ENCODE results near the gene ATP9B. TPM values are rescaled to one million over a fixed set of nuclear protein-coding genes. Genes with fewer than 3 reads are reported as not detected.

Gene ATP9B
- total RNA-seq, 1 donor from 2014 or later: 27.3 TPM

DNA sequence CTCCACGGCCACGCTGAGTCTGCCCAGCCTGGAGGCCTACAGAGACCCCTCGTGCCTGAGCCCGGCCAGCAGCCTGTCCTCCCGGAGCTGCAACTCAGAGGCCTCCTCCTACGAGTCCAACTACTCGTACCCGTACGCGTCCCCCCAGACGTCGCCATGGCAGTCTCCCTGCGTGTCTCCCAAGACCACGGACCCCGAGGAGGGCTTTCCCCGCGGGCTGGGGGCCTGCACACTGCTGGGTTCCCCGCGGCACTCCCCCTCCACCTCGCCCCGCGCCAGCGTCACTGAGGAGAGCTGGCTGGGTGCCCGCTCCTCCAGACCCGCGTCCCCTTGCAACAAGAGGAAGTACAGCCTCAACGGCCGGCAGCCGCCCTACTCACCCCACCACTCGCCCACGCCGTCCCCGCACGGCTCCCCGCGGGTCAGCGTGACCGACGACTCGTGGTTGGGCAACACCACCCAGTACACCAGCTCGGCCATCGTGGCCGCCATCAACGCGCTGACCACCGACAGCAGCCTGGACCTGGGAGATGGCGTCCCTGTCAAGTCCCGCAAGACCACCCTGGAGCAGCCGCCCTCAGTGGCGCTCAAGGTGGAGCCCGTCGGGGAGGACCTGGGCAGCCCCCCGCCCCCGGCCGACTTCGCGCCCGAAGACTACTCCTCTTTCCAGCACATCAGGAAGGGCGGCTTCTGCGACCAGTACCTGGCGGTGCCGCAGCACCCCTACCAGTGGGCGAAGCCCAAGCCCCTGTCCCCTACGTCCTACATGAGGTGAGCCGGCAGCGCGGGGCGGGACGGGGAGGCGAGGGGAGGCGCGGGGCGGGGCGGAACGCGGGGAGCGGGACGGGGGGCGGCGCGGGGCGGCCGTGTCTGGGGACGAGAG lies 341.8 kb downstream of the ATP9B start:
- Mint-ChIP-seq H3K4me1 (ENCODE audit: unreplicated experiment) (peaks cover 12% of the 10 kb centered on the region), H3K27ac (ENCODE audit: unreplicated experiment) (no peak overlapping the region), H3K27me3 (ENCODE audit: unreplicated experiment) (no peaks in the 10 kb centered on the region), H3K36me3 (ENCODE audit: unreplicated experiment) (peaks cover 2% of the 10 kb centered on the region), H3K4me3 (ENCODE audit: unreplicated experiment) (no peak overlapping the region), H3K9me3 (ENCODE audit: unreplicated experiment) (no peaks in the 10 kb centered on the region)
- no peak for DNase-seq (ENCODE audit: extremely low spot score, unreplicated experiment)
- TF ChIP-seq, protein P1, sequence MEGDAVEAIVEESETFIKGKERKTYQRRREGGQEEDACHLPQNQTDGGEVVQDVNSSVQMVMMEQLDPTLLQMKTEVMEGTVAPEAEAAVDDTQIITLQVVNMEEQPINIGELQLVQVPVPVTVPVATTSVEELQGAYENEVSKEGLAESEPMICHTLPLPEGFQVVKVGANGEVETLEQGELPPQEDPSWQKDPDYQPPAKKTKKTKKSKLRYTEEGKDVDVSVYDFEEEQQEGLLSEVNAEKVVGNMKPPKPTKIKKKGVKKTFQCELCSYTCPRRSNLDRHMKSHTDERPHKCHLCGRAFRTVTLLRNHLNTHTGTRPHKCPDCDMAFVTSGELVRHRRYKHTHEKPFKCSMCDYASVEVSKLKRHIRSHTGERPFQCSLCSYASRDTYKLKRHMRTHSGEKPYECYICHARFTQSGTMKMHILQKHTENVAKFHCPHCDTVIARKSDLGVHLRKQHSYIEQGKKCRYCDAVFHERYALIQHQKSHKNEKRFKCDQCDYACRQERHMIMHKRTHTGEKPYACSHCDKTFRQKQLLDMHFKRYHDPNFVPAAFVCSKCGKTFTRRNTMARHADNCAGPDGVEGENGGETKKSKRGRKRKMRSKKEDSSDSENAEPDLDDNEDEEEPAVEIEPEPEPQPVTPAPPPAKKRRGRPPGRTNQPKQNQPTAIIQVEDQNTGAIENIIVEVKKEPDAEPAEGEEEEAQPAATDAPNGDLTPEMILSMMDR (IDR thresholded peaks at IDR 0.05): no peak

DNA sequence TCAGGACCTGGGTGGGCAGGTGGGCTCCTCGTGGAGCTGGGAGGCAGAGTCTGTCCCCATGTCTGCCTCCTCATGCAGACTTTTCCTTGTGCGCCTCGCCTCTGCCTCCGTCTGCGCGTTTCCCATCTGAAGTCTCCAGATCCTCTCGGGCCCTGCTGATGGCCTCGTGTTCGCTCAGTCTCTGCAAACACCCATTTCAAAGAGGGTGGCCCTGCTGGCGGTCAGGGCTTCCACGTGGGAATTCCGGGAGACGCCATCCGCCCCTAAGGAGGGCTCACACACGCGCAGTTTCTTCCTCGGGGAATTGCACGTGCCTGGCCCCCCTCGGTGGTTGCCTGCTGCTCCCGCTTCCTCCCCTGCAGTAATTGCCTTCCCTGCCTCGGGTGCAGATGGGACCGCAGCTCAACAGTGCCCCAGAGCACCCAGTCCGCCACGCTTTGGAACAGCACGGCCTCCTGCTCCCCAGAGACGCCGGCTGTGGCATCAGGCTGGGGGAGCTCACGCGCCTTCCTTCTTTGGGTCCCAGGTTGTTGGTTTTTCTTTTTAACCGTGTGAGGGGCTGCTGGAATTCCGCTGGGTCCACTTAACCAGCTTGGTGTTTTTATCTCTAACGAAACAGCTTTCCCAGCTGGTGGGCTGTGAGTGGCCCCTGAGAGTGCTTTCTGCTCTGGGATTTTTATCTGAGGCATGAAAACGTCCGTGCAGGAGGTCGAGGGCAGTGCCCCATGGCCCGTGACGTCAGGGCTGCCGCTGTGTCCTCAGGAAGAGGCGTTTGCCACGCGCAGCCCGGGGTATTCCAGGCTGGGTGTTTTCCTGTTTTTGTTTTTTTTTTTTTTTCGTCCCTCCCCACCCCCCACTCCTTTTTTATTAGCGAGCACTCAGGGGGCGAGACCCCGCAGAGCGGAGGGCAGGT lies 342.7 kb downstream of the ATP9B start:
- TF ChIP-seq, protein P1 (IDR thresholded peaks at IDR 0.05): no peak
- Mint-ChIP-seq H3K36me3 (ENCODE audit: unreplicated experiment) (peaks cover 2% of the 10 kb centered on the region), H3K4me1 (ENCODE audit: unreplicated experiment) (peaks cover 10% of the 10 kb centered on the region), H3K9me3 (ENCODE audit: unreplicated experiment) (no peaks in the 10 kb centered on the region), H3K27ac (ENCODE audit: unreplicated experiment) (no peak overlapping the region), H3K4me3 (ENCODE audit: unreplicated experiment) (no peak overlapping the region), H3K27me3 (ENCODE audit: unreplicated experiment) (no peaks in the 10 kb centered on the region)
- no peak for DNase-seq (ENCODE audit: extremely low spot score, unreplicated experiment)

DNA sequence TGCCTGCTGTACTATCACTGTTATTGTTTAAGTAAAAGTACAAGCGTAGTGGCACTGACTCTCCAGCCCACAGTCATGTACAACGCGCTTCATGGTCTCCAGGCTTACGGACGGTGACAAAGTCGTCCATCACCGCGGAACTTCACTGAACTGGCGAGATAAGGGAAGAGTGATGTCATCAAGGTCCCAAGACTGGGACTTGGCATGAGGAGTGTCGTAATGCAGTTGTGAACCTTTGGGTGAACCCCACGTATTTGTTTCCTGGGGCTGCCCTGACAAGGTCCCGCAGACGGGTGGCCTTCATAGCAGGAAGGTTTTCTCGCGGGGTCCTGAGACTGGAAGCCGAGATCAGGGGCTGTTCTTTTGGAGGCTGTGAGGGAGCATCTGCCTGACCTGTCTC lies 343.8 kb downstream of the ATP9B start:
- H3K4me1 Mint-ChIP-seq (ENCODE audit: unreplicated experiment): peaks cover 10% of the 10 kb centered on the region
- H3K4me3 Mint-ChIP-seq (ENCODE audit: unreplicated experiment): no peak overlapping the region
- H3K36me3 Mint-ChIP-seq (ENCODE audit: unreplicated experiment): peaks cover 2% of the 10 kb centered on the region
- H3K27me3 Mint-ChIP-seq (ENCODE audit: unreplicated experiment): no peaks in the 10 kb centered on the region
- DNase-seq (ENCODE audit: extremely low spot score, unreplicated experiment): no peak
- no peaks in the 10 kb centered on the region for H3K9me3 Mint-ChIP-seq (ENCODE audit: unreplicated experiment)
- H3K27ac Mint-ChIP-seq (ENCODE audit: unreplicated experiment): no peak overlapping the region
- TF ChIP-seq, protein P1 (IDR thresholded peaks at IDR 0.05): no peak

DNA sequence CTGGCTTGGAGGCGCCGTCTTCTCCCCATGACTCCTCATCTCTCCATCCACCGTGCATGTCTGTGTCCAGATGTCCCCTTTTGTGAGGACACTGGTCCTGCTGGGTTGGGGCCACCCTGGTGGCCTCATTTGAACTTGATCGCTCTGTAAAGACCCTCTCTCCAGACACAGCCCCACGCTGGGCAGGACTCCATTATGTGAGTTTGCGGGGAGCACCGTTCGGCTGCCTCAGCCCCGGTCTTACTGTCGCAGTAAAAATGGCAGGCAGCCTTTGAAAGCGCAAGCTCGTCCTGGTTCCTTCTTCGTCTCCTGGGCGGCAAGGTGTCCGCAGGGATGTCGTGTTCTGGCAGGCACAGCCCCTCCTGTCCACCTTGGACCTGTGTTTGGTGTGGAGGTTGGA lies 344.2 kb downstream of the ATP9B start:
- Mint-ChIP-seq H3K36me3 (ENCODE audit: unreplicated experiment) (peaks cover 2% of the 10 kb centered on the region), H3K27me3 (ENCODE audit: unreplicated experiment) (no peaks in the 10 kb centered on the region), H3K9me3 (ENCODE audit: unreplicated experiment) (no peaks in the 10 kb centered on the region), H3K27ac (ENCODE audit: unreplicated experiment) (no peak overlapping the region), H3K4me1 (ENCODE audit: unreplicated experiment) (peaks cover 10% of the 10 kb centered on the region), H3K4me3 (ENCODE audit: unreplicated experiment) (no peak overlapping the region)
- TF ChIP-seq, protein P1 (IDR thresholded peaks at IDR 0.05): no peak
- DNase-seq (ENCODE audit: extremely low spot score, unreplicated experiment): no peak

DNA sequence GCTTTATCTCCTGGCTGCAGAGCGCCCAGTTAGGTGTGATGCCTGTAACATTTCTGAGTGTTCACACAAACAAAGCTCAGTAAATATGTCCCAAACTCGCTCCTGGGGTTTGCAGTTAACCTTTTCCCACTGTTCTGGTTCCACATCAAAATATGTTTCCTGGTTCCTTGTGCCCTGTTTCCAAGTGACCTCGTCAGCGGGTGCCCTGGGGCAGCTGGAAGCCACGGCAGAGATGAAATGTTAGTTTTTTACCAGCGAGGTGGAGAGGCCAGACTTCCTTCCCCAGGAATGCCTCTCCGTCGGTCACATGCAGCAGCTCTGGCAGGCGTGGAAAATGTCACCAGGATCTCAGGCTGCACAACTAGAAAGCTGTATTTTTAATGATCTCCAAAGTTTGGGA lies 344.7 kb downstream of the ATP9B start:
- DNase-seq (ENCODE audit: extremely low spot score, unreplicated experiment): no peak
- Mint-ChIP-seq H3K9me3 (ENCODE audit: unreplicated experiment) (no peaks in the 10 kb centered on the region), H3K4me3 (ENCODE audit: unreplicated experiment) (no peak overlapping the region), H3K4me1 (ENCODE audit: unreplicated experiment) (peaks cover 10% of the 10 kb centered on the region), H3K36me3 (ENCODE audit: unreplicated experiment) (peaks cover 2% of the 10 kb centered on the region), H3K27ac (ENCODE audit: unreplicated experiment) (no peak overlapping the region), H3K27me3 (ENCODE audit: unreplicated experiment) (no peaks in the 10 kb centered on the region)
- TF ChIP-seq, protein P1 (IDR thresholded peaks at IDR 0.05): no peak
